Measurements from ENCODE around the gene APOE. TPM values are rescaled to one million over a fixed set of nuclear protein-coding genes. Genes with fewer than 3 reads are reported as not detected.
A peak's percentile ranks its signal among the peaks of the same experiment; 100 is the strongest.
"Not testable (repeated sequence)": the region's sequence is repeated elsewhere in the genome, so short reads cannot be mapped to it uniquely, and the experiment has no call there.

Gene APOE
- total and polyA plus RNA-seq, 7 donors, result 4.9 to 19.0 (median 11.9) TPM

DNA sequence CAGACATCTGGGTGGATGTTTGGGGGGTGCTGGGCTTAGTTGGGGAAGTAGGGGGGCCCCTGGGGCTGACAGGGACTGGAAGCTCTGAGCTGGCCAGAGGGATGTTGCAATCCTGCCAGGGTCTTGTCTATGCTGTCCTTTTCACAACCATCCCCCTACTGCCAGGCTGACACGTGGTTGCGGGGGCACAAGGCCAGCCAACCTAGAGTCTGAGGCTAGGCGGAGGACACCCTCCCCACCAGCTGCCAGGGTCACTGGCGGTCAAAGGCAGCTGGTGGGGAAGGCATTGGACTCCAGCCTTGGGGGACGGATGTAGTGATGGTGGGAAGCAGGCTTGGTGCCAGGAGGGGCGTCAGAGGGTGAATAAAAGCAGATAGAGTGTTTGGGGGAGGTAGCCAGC is 7.3 kb downstream of the APOE start:
- ATAC-seq, result peak in 3 of 4 donors; percentile 31 to 52 (median 35)
- 12 to 39% (median 16%) methylated on average over 5 to 6 of the region's 6 CpGs for WGBS, 3 donors

DNA sequence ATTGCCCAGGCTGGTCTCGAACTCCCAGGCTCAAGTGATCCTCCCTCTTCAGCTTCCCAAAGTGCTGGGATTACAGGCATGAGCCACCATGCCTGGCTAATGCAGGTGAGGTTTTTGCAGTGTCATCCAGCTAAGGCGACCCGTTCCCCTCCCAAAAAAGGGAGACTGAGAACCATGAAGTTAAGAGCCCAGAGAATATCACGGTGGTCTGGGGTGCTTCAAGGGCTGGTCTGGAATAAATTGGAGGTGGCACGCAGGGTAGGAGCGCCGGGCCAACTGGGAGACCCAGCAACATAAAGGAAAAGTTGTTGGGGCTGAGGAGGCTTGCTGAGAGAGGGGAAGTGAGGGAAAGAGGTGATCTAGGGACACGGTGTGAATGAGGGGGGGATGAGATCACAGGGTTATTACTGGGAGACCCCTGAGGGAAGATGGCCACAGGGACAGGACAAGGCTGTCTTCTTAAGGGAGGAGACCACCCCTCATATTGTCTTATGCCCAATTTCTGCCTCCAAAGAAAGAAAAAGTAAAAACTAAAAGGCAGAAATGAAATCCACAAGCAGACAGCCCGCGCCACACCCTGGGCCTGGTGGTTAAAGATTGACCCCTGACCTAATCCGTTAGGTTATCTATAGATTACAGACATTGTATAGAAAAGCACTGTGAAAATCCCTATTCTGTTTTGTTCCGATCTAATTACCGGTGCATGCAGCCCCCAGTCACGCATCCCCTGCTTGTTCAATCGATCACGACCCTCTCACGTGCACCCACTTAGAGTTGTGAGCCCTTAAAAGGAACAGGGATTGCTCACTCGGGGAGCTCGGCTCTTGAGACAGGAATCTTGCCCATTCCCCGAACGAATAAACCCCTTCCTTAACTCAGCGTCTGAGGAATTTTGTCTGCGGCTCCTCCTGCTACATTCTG is 8.2 kb downstream of the APOE start:
- H3K27ac ChIP-seq; H3K4me1 ChIP-seq; H3K36me3 ChIP-seq (ENCODE audit: insufficient read depth in 1 of 2, low read depth in 1 of 2); intact Hi-C loops (cut with DNase I); DNase-seq; H3K9me3 ChIP-seq; H3K4me3 ChIP-seq; ATAC-seq: not testable (repeated sequence)
- peaks cover 0 to 26% (median 3%) of the 10 kb centered on the region in 3 donors for H3K27me3 ChIP-seq (ENCODE audit: insufficient read depth in 3 of 3, low read length in 2 of 3)
- 42 to 62% (median 47%) methylated on average over 22 to 23 of the region's 23 CpGs for WGBS, 3 donors

More for the DNA sequence above, 7.3 kb downstream of the APOE start:
- intact Hi-C loops (cut with DNase I), result no loop called here
- H3K9me3 ChIP-seq, result no peaks in the 10 kb centered on the region
- no peak overlapping the region for H3K27ac ChIP-seq
- no peak overlapping the region for H3K4me3 ChIP-seq
- no peaks in the 10 kb centered on the region for H3K4me1 ChIP-seq
- peak; percentile 61 to 78 for DNase-seq
- TF ChIP-seq, protein P1, sequence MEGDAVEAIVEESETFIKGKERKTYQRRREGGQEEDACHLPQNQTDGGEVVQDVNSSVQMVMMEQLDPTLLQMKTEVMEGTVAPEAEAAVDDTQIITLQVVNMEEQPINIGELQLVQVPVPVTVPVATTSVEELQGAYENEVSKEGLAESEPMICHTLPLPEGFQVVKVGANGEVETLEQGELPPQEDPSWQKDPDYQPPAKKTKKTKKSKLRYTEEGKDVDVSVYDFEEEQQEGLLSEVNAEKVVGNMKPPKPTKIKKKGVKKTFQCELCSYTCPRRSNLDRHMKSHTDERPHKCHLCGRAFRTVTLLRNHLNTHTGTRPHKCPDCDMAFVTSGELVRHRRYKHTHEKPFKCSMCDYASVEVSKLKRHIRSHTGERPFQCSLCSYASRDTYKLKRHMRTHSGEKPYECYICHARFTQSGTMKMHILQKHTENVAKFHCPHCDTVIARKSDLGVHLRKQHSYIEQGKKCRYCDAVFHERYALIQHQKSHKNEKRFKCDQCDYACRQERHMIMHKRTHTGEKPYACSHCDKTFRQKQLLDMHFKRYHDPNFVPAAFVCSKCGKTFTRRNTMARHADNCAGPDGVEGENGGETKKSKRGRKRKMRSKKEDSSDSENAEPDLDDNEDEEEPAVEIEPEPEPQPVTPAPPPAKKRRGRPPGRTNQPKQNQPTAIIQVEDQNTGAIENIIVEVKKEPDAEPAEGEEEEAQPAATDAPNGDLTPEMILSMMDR (IDR thresholded peaks at IDR 0.05), result no peak
- H3K27me3 ChIP-seq (ENCODE audit: insufficient read depth in 3 of 3, low read length in 2 of 3), result peaks cover 0 to 26% (median 3%) of the 10 kb centered on the region in 3 donors
- H3K36me3 ChIP-seq (ENCODE audit: insufficient read depth in 1 of 2, low read depth in 1 of 2), result no peaks in the 10 kb centered on the region

DNA sequence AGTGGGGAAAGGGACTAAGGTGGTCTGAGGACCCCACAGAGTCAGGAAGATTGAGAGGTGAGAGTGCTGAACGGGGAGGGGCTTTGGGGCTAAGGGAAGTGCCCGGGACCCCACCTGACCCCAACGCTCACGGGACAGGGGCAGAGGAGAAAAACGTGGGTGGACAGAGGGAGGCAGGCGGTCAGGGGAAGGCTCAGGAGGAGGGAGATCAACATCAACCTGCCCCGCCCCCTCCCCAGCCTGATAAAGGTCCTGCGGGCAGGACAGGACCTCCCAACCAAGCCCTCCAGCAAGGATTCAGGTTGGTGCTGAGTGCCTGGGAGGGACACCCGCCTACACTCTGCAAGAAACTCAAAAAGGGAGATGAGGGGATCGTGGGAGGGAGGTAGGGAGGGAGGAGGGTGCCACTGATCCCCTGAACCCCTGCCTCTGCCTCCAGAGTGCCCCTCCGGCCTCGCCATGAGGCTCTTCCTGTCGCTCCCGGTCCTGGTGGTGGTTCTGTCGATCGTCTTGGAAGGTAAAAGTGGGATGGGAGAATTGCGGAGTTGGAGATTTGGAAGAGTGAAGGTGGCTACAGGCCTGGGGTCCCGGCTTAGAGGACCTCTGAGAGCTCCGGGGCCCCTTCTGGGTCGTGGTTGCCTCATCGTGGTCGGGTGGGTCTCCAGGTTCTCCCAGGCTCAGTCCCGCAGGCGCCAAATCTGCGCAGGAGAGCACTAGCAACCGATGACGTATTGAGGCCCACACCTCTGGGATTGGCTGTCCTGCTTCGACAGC is 9.0 kb downstream of the APOE start, which contains the start of gene APOC1:
Gene APOC1, plus strand, starts transcription at position 176 of the 774 bp plus-strand sequence. Its CDS starts 284 bp downstream, at position 460.
- H3K4me1 ChIP-seq; intact Hi-C loops (cut with DNase I); H3K27ac ChIP-seq; H3K36me3 ChIP-seq (ENCODE audit: insufficient read depth in 1 of 2, low read depth in 1 of 2); H3K9me3 ChIP-seq: not testable (repeated sequence)
- DNase-seq, result peak; percentile 84 to 91
- peak; percentile 88 to 95 (median 90) for ATAC-seq
- 3 to 12% (median 6%) methylated on average over 25 to 27 of the region's 28 CpGs for WGBS, 3 donors
- H3K27me3 ChIP-seq (ENCODE audit: insufficient read depth in 3 of 3, low read length in 2 of 3), result peaks cover 0 to 26% (median 0%) of the 10 kb centered on the region in 3 donors
- H3K4me3 ChIP-seq, result peak within 1 kb of the TSS; percentile 64

DNA sequence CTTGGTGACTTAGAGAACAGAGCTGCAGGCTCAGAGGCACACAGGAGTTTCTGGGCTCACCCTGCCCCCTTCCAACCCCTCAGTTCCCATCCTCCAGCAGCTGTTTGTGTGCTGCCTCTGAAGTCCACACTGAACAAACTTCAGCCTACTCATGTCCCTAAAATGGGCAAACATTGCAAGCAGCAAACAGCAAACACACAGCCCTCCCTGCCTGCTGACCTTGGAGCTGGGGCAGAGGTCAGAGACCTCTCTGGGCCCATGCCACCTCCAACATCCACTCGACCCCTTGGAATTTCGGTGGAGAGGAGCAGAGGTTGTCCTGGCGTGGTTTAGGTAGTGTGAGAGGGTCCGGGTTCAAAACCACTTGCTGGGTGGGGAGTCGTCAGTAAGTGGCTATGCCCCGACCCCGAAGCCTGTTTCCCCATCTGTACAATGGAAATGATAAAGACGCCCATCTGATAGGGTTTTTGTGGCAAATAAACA is 18.7 kb downstream of the APOE start:
- DNase-seq (no peak), ATAC-seq (no peak)
- no peak overlapping the region for H3K27ac ChIP-seq
- TF ChIP-seq, protein P1 (IDR thresholded peaks at IDR 0.05), result no peak
- no peaks in the 10 kb centered on the region for H3K36me3 ChIP-seq (ENCODE audit: insufficient read depth in 1 of 2, low read depth in 1 of 2)
- intact Hi-C loops (cut with DNase I), result no loop called here
- no peak overlapping the region for H3K4me3 ChIP-seq
- H3K9me3 ChIP-seq, result no peaks in the 10 kb centered on the region
- 69 to 78% (median 70%) methylated on average over 8 of the region's 8 CpGs for WGBS, 3 donors
- H3K4me1 ChIP-seq, result no peaks in the 10 kb centered on the region
- H3K27me3 ChIP-seq (ENCODE audit: insufficient read depth in 3 of 3, low read length in 2 of 3), result peaks cover 0 to 11% (median 2%) of the 10 kb centered on the region in 3 donors

DNA sequence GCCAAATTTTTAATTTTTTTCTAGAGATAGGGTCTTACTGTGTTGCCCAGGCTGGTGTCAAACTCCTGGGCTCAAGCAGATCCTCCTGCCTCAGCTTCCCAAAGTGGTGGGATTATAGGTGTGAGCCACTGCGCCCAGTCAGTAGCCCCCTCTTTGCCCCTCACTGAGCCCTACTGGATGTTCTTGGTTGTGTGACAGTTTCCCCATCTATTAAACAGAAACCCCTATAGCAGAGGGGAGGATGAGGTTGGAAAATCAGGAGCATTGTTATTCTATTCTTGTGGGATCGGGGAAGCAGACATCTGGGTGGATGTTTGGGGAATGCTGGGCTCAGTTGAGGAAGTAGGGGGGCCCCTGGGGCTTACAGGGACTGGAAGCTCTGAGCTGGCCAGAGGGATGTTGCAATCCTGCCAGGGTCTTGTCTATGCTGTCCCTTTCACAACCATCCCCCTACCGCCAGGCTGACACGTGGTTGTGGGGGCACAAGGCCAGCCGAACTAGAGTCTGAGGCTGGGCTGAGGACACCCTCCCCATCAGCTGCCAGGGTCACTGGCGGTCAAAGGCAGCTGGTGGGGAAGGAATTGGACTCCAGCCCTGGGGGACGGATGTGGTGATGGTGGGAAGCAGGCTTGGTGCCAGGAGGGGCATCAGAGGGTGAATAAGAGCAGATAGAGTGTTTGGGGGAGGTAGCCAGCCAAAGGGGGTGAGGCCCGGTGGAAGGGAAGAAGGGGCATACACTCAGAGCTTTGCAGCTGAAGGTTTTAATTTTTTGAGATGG is 19.7 kb downstream of the APOE start:
- whole genome bisulfite sequencing, 3 donors, result 10 to 25% (median 15%) methylated on average over 8 of the region's 8 CpGs
- TF ChIP-seq, protein P1 (IDR thresholded peaks at IDR 0.05), result no peak
- intact Hi-C loops (cut with DNase I), result no loop called here
- no peak overlapping the region for H3K27ac ChIP-seq
- peak; percentile 51 to 66 (median 58) for ATAC-seq
- no peaks in the 10 kb centered on the region for H3K9me3 ChIP-seq
- peak; percentile 84 to 94 for DNase-seq
- H3K4me1 ChIP-seq, result no peaks in the 10 kb centered on the region
- peaks cover 0 to 11% (median 2%) of the 10 kb centered on the region in 3 donors for H3K27me3 ChIP-seq (ENCODE audit: insufficient read depth in 3 of 3, low read length in 2 of 3)
- no peak overlapping the region for H3K4me3 ChIP-seq
- H3K36me3 ChIP-seq (ENCODE audit: insufficient read depth in 1 of 2, low read depth in 1 of 2), result no peaks in the 10 kb centered on the region

DNA sequence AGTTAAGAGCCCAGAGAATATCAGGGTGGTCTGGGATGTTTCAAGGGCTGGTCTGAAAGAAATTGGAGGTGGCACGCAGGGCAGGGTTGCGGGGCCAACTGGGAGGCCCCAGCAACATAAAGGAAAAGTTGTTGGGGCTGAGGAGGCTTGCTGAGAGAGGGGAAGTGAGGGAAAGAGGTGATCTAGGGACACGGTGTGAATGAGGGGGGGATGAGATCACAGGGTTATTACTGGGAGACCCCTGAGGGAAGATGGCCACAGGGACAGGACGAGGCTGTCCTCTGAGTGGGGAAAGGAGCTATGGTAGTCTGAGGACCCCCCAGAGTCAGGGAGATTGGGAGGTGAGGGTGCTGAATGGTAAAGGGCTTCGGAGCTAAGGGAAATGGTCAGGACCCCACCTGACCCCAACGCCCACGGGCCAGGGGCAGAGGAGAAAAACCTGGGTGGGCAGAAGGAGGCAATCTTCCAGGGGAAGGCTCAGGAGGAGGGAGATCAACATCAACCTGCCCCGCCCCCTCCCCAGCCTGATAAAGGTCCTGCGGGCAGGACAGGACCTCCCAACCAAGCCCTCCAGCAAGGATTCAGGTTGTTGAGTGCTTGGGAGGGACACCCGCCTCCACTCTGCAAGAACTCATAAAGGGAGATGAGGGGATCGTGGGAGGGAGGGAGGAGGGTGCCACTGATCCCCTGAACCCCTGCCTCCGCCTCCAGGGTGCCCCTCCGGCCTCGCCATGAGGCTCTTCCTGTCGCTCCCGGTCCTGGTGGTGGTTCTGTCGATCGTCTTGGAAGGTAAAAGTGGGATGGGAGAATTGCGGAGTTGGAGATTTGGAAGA is 20.9 kb downstream of the APOE start:
- H3K4me1 ChIP-seq; DNase-seq; H3K9me3 ChIP-seq; intact Hi-C loops (cut with DNase I); H3K36me3 ChIP-seq (ENCODE audit: insufficient read depth in 1 of 2, low read depth in 1 of 2); H3K27ac ChIP-seq: not testable (repeated sequence)
- Histone ChIP-seq H3K27me3 (ENCODE audit: insufficient read depth in 3 of 3, low read length in 2 of 3) (peaks cover 0 to 11% (median 2%) of the 10 kb centered on the region in 3 donors), H3K4me3 (peak overlapping the region; percentile 46)
- ATAC-seq, result peak; percentile 19 to 39 (median 20)
- WGBS, 3 donors, result 36 to 53% (median 50%) methylated on average over 13 to 18 of the region's 19 CpGs

Data from psoas muscle (tissue), 8 donors.